Activated naive CD4-positive, alpha-beta T cell treated with anti-CD3 and anti-CD28 coated beads, Interleukin-2, amount 50 U/mL, for 72 hours (primary cell): ENCODE measurements around the gene CNDP1. TPM values are rescaled to one million over a fixed set of nuclear protein-coding genes. Genes with fewer than 3 reads are reported as not detected.
A peak's percentile ranks its signal among the peaks of the same experiment; 100 is the strongest.
"Not testable (repeated sequence)": the region's sequence is repeated elsewhere in the genome, so short reads cannot be mapped to it uniquely, and the experiment has no call there.

Experiments
- ATAC-seq, 2 donors: fragments of 150-1000 bp; cut with Tn5 transposase; 2 replicates each; pipeline ENCODE4 v1.10.0; 2021; ENCODE audit warnings: mild to moderate bottlenecking in 2 of 2, moderate library complexity in 2 of 2
- DNase-seq, 2 donors: peaks; one replicate each; pipeline ENCODE4 v3.0.0; 2021 to 2022; ENCODE audit warnings: low spot score in 2 of 2
- H3K27ac Mint-ChIP-seq, 2 donors: one replicate each; pipeline ENCODE4 v1.8.0; 2022; ENCODE audit warnings: mild to moderate bottlenecking in 2 of 2, mixed read lengths in 2 of 2
- H3K36me3 Mint-ChIP-seq, 2 donors: one replicate each; pipeline ENCODE4 v1.8.0; 2022; ENCODE audit warnings: mixed read lengths in 2 of 2
- H3K9me3 Mint-ChIP-seq, 2 donors: one replicate each; pipeline ENCODE4 v1.8.0; 2022; ENCODE audit warnings: mixed read lengths in 2 of 2
- total RNA-seq, 2 donors: library from RNA; stranded (reverse); gene quantifications; one replicate each; pipeline ENCODE4 v1.2.3, GENCODE V29; 2022

CNDP1 gene
- total RNA-seq, 2 donors from 2014 or later: 0.32 TPM; not detected in 1

DNA sequence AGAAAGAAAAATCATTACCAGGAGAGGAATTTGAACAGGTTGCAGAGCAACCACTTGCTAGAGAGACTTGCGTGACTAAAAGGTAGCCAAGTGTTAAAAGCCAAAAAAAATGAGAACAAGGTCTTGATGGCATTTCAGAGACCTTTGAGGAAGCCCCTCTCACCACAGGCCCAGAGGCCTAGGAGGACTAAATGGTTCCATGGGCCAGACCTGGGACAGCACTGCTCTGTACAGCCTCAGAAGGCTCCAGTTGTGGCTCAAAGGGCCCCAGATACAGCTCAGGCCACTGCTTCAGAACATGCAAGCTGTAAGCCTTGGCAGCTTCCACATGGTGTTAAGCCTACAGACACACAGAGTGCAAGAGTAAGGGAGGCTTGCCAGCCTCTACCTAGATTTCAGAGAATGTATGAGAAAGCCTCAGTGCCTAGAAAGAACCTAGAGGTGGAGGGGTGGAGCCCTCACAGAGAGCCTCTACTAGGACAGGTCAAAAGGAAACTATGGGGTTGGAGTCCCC, 15.3 kb downstream of the CNDP1 start:
- Mint-ChIP-seq H3K36me3 (peaks cover 0 to 16% of the 10 kb centered on the region in 2 donors), H3K27ac (no peak overlapping the region)
- DNase-seq: no peak

DNA sequence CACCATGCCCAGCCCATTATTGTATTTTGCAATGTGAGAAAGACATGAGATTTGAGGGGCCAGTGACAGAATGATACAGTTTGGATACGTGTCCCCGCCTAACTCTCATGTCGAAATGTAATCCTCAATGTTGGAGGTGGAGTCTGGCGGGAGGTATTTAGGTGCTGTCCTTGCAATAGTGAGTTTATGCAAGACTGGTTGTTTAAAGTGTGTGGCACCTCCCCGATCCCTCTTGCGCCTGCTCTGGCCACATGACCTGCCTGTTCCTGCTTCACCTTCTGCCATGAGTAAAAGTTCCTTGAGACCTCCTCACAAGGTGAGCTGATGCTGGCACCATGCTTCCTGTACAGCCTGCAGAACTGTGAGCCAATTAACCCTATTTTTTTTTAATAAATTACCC, 16.6 kb downstream of the CNDP1 start:
- no peak overlapping the region for H3K27ac Mint-ChIP-seq
- DNase-seq (no peak), ATAC-seq (no peak)
- peaks cover 8 to 13% of the 10 kb centered on the region in 2 donors for H3K9me3 Mint-ChIP-seq
- peaks cover 0 to 16% of the 10 kb centered on the region in 2 donors for H3K36me3 Mint-ChIP-seq

More for the DNA sequence above, 15.3 kb downstream of the CNDP1 start:
- peaks cover 8 to 13% of the 10 kb centered on the region in 2 donors for H3K9me3 Mint-ChIP-seq
- no peak for ATAC-seq

DNA sequence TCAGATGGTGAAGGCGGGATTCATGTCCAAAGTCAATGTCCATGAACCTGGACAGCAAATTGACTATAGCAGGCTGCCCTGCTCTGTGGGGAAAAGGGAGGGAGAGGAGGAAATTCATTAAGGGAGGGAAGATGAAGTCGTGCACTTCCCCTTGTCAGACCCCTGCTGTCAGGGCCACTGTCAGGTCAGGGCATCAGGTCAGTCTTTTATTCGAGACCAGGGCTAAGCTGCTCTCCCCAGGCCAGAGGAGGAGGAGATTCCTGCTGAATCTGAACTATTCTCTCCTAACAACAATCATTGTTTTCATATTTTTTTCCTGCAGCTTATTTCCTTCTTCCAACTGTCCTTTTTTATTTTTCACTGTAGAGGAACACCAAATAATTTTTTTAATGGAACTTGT, 17.2 kb downstream of the CNDP1 start:
- Mint-ChIP-seq H3K9me3 (peaks cover 8 to 13% of the 10 kb centered on the region in 2 donors), H3K36me3 (peaks cover 0 to 16% of the 10 kb centered on the region in 2 donors), H3K27ac (no peak overlapping the region)
- DNase-seq: no peak
- ATAC-seq: no peak

DNA sequence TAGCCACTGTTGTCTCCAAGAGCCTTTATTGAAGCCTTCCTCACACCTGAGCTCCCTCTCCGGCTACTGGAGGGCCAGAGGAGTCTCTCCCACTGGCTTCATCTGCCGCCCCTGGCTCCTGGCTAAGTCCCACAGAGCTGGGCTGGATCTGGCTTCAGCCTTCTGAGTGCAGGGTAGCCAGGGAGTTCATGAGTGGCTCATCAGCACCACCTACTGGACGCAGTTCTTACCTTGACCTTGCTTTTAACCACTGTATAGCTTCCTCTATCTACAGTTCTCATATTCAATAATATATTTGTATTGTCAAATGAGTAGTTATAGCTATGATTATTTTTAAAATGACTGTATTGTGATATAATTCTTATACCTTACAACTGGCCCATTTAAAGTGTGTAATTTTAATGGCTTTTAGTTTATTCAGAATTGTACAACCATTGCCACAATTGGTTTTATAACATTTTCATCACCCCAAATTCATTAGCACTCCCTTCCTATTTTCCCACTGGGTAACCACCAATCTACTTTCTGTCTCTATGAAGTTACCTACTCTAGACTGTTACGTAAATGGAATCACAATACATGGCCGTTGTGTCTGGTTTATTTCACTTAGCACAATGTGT, 17.7 kb downstream of the CNDP1 start:
- H3K27ac Mint-ChIP-seq: no peak overlapping the region
- ATAC-seq (peak; percentile 99), DNase-seq (peak; percentile 64 to 71)
- H3K36me3 Mint-ChIP-seq: peaks cover 0 to 16% of the 10 kb centered on the region in 2 donors
- H3K9me3 Mint-ChIP-seq: peaks cover 8 to 13% of the 10 kb centered on the region in 2 donors

DNA sequence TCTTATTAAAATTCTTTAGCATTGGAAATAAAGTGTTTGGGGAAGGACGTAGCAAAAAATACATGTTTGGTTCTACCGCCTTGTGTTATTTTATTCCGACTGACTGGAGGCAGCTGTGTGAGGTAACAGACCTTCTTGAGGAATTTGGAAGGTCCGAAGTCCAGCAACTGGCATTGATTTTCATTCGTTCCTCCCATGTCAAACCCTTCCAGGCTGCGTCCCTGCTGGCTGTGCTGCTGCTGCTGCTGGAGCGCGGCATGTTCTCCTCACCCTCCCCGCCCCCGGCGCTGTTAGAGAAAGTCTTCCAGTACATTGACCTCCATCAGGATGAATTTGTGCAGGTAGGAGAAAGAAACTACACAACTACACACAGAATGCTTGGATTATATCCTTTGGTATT, 21.8 kb downstream of the CNDP1 start:
- DNase-seq: no peak
- no peak overlapping the region for H3K27ac Mint-ChIP-seq
- no peaks in the 10 kb centered on the region for H3K9me3 Mint-ChIP-seq

DNA sequence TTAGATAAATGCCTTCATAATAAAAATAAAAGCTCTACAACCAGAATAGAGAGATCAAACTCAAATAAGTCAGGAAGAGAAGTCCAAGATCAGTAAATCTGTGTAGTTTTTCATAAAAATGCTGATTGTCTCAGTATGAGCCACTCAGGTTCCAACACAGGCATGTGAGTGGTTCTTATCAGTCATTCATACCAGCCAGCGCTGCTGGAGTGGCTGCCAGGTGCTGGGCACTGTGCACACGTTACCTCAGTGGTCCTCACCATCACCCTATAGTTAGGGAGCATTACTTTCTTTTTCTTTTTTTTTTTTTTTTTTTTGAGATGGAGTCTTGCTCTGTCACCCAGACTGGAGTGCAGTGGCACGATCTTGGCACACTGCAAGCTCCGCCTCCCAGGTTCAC, 23.8 kb downstream of the CNDP1 start:
- Mint-ChIP-seq H3K9me3 (no peaks in the 10 kb centered on the region), H3K27ac (no peak overlapping the region), H3K36me3 (no peaks in the 10 kb centered on the region)
- DNase-seq (no peak), ATAC-seq (no peak)

More for the DNA sequence above, 21.8 kb downstream of the CNDP1 start:
- H3K36me3 Mint-ChIP-seq: no peaks in the 10 kb centered on the region
- no peak for ATAC-seq

DNA sequence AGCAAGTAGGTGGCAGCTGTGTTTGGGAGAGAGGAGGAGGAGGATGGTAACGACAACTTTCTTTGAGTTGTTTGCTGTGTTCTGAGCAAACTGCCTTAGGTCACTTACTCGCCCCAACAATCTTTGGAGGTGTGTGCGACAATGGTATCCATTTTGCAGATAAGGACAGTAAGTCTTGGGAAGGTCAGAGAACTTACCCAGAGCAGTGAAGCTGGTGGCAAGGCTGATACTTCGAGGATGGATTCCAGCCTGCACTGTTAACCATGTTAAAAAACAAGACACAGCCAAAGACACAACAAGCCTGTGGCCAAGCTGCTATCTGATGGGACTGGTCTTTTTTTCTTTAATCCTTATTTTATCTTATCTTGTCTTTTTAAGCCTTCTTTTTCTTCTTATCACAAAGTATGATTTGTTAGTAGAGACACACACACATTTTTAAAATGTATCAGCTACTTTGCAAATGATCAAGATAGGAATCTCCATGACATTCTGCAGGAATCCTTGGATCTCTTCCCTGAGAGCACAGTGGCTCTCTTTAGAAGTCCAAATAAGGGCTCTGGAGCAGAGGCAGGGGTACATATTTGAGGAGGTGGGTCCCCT, 27.9 kb downstream of the CNDP1 start:
- ATAC-seq (no peak), DNase-seq (no peak)
- Mint-ChIP-seq H3K27ac (no peak overlapping the region), H3K36me3 (peaks cover 10 to 15% of the 10 kb centered on the region in 2 donors), H3K9me3 (peaks cover 0 to 10% of the 10 kb centered on the region in 2 donors)

DNA sequence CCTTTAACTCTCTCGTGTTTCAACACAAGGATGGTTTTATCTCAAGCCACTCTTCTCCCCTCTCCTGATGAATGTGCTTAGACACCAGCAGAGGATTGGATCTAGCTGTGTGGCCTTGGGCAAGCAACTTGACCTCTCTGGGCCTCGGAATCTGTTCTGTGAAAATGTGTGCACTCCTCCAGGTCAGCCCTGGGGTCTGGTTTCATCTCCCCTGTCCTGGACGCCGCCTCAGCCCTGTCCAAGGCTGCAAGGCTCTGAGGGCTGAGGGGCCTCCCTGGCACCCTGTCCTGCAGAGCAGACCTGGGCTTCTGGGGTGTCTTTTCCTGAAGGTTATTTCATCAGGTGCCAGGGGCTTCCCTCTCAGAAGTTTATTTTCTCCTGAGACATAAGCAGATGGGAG, 28.5 kb downstream of the CNDP1 start:
- H3K36me3 Mint-ChIP-seq: peaks cover 13 to 19% of the 10 kb centered on the region in 2 donors
- DNase-seq (no peak), ATAC-seq (no peak)
- H3K27ac Mint-ChIP-seq: no peak overlapping the region
- peaks cover 0 to 14% of the 10 kb centered on the region in 2 donors for H3K9me3 Mint-ChIP-seq

DNA sequence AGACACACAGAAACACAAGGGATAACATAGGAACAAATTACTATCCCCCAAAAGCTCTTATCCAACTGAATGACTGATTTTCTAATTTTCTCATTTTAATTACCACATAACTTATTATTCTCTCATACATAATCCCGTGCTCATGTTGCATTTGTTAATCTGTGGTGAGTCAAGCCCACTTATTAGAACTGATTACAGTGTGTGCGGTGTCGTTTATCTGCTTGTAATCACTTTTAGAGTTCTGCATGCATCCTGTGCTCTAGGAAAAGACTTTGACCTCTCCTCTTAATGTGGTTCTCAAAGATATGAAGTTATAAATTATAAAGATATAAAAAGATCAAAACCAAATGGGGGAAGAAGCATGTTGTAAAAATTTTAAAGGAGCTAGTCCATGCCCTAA, 29.7 kb downstream of the CNDP1 start:
- DNase-seq (no peak), ATAC-seq (no peak)
- H3K9me3 Mint-ChIP-seq: peaks cover 0 to 14% of the 10 kb centered on the region in 2 donors
- no peak overlapping the region for H3K27ac Mint-ChIP-seq
- peaks cover 13 to 19% of the 10 kb centered on the region in 2 donors for H3K36me3 Mint-ChIP-seq

DNA sequence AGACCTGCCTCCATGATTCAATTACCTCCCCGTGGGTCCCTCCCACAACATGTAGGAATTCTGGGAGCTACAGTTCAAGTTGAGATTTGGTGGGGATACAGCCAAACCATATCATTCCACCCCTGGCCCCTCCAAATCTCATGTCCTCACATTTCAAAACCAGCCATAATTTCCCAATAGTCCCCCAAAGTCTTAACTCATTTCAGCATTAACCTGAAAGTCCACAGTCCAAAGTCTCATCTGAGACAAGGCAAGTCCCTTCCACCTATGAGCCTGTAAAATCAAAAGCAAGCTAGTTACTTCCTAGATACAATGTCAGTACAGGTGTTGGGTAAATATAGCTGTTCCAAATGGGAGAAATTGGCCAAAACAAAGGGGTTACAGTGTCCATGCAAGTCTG, 30.9 kb downstream of the CNDP1 start:
- Mint-ChIP-seq H3K9me3 (peaks cover 0 to 14% of the 10 kb centered on the region in 2 donors), H3K36me3 (peaks cover 13 to 19% of the 10 kb centered on the region in 2 donors)
- DNase-seq, H3K27ac Mint-ChIP-seq, ATAC-seq: not testable (repeated sequence)

DNA sequence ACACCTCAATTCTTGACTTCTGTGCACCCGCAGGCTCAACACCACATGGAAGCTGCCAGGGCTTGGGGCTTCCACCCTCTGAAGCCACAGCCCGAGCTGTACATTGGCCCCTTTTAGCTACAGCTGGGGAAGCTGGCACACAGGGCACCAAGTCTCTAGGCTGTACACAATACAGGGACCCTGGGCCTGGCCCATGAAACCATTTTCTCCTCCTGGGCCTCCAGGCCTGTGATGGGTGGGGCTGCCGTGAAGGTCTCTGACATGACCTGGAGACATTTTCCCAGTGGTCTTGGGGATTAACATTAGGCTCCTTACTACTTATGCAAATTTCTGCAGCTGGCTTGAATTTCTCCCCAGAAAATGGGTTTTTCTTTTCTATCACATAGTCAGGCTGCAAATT, 31.7 kb downstream of the CNDP1 start:
- not testable (repeated sequence) for DNase-seq, ATAC-seq, H3K27ac Mint-ChIP-seq
- H3K36me3 Mint-ChIP-seq: peaks cover 13 to 19% of the 10 kb centered on the region in 2 donors
- peaks cover 3 to 14% of the 10 kb centered on the region in 2 donors for H3K9me3 Mint-ChIP-seq

DNA sequence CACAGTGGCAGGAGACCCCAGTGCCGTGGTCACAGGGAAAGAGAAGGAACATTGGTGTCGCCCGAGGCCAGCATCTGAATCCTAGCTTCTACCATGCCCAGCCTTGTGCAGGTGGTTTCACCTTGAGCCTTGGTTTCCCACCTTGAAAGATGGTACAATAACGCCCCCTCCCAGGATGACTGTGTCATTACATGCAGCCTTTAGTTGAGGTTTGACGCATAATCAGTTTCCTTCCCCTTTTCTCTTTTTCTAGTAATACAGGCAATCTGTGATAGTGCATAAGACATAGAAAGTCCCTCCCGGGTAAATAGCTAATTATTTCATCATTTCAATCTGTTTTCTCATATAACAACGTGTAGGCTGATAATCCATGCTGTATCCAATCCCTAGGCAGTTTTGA, 33.5 kb downstream of the CNDP1 start:
- no peak for DNase-seq
- Mint-ChIP-seq H3K27ac (no peak overlapping the region), H3K9me3 (peaks cover 3 to 14% of the 10 kb centered on the region in 2 donors), H3K36me3 (peaks cover 13 to 19% of the 10 kb centered on the region in 2 donors)
- ATAC-seq: no peak

DNA sequence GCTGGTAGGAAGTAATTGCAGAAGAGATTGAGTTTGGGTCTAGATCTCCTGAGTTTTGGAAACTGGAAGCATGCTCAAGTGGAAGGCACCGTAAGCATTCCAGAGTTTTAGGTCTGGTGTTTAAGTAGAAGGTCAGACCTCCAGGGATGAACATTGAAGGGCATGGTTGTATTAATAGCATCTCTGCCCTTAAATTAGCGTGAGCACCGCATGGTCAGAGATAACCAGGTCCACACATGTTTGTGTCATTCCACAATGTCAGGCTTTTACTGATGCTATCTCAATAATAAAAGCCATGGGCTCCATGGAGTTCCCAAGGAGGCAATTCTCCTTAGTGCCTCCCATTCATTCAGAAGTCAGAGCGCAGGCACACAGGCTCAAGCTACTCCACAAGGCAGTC, 35.1 kb downstream of the CNDP1 start:
- Mint-ChIP-seq H3K36me3 (peaks cover 13 to 19% of the 10 kb centered on the region in 2 donors), H3K27ac (no peak overlapping the region), H3K9me3 (peaks cover 3 to 14% of the 10 kb centered on the region in 2 donors)
- ATAC-seq (no peak), DNase-seq (no peak)

DNA sequence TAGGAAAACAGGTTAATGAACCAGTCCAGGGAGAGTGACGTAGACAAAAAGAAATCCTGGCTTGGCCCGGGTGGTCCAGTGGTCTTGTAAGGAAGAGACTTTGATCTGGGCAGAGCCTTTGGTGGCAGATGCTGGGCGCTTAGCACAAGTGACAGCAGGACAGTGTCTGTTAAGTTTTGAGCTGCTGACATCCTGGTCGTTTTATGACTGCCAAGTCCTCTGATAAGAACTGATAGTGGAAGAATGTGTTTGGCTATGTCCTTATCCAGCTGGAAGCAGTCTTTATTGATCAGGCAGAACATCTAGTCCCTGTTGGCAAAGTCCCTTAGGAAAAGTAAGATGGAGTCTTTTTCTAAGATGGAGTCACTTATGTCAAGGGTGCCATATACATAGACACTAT, 36.0 kb downstream of the CNDP1 start:
- ATAC-seq: no peak
- Mint-ChIP-seq H3K36me3 (peaks cover 13 to 19% of the 10 kb centered on the region in 2 donors), H3K9me3 (peaks cover 3 to 14% of the 10 kb centered on the region in 2 donors), H3K27ac (no peak overlapping the region)
- DNase-seq: no peak

DNA sequence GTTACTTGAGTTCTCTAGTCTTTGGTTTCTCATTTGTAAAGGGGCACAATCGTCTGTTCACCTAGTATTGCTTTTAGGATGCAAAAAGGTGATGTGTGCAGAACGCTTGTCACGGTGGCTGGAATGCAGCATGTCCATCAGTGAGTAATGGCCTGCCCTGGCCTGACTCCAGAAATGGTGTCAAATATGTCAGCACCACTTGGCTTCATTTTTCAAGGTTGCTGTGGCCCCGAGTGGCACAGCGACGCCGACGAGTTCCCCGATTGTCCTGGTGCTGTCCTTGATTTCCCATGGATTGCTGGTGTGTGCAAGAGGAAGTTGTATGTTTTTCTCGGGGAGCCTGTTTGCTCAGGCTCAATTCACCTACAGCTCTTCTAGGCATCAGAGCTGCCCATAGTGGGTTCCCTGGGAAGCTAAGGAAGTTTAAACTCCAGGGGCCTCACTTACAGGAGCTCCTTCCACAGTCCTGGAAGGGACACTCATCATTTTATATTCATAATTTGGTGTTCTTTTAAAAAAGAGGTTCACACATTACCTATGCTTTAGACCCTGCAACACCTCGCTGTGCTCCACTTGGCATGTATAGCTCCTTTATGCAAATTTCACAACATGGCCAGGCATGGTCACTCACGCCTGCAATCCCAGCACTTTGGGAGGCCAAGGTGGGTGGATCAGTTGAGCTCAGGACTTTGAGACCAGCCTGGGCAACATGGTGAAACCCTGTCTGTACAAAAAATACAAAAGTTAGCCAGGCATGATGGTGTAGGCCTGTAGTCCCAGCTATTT, 37.8 kb downstream of the CNDP1 start:
- DNase-seq (no peak), ATAC-seq (no peak)
- Mint-ChIP-seq H3K27ac (no peak overlapping the region), H3K9me3 (peaks cover 3 to 5% of the 10 kb centered on the region in 2 donors), H3K36me3 (peaks cover 4 to 6% of the 10 kb centered on the region in 2 donors)

DNA sequence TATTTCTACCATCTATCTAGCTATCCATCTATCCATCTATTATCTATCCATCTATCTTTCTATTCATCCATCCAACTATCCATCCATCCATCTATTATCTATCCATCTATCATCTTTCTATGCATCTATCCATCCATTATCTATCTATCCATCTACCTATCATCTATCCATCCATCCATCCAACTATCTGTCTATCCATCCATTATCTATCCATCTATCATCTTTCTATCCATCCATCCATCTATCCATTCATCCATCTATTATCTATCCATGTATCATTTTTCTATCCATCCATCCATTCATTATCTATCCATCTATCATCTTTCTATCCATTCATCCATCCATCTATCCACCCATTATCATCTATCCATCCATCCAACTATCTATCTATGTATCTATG, 38.8 kb downstream of the CNDP1 start:
- ATAC-seq (no peak), DNase-seq (no peak)
- peaks cover 0 to 3% of the 10 kb centered on the region in 2 donors for H3K9me3 Mint-ChIP-seq
- H3K27ac Mint-ChIP-seq: no peak overlapping the region
- no peaks in the 10 kb centered on the region for H3K36me3 Mint-ChIP-seq

DNA sequence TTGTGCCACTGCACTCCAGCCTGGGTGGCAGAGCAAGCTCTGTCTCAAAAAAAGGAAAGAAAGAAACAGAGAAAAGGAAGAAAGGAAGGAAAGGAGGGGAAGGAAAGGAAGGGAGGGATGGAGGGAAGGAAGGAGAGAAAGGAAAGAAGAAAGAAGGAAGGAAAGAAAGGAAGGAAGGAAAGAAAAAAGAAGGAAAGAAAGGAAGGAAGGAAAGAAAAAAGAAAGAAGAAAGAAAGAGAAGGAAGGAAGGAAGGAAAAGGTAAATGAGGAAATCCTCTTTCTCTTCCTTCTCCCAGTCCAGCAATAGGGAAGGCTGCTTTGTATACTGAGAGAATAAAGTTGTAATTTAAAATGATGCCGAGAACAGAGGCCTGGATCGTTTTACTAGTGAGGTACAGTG, 40.6 kb downstream of the CNDP1 start:
- H3K9me3 Mint-ChIP-seq: peaks cover 0 to 3% of the 10 kb centered on the region in 2 donors
- H3K27ac Mint-ChIP-seq: no peak overlapping the region
- ATAC-seq: no peak
- DNase-seq: no peak
- no peaks in the 10 kb centered on the region for H3K36me3 Mint-ChIP-seq
